B cell (primary cell): Measurements from ENCODE around the gene MRPL19.

Experiments used
- CTCF ChIP-seq: fragments of 200-600 bp; IDR thresholded peaks from one replicate; pipeline ENCODE4 v1.8.0; 2022; ENCODE audit warnings: antibody characterized with exemption, mild to moderate bottlenecking
- EZH2 ChIP-seq: IDR thresholded peaks from 2 replicates; pipeline ENCODE4 v1.6.1; 2012; ENCODE audit warnings: borderline replicate concordance, low read depth, mild to moderate bottlenecking, moderate library complexity, low read length; ENCODE audit not compliant: insufficient read depth, poor library complexity, severe bottlenecking

GRCh38 chr2:75596784-75597183, 49.8 kb upstream of the MRPL19 start:
- TF ChIP-seq EZH2 = no peak
- TF ChIP-seq CTCF = no peak
